Esophagus (tissue), 2 donors: ENCODE results near the gene HECTD4. TPM values are rescaled to one million over a fixed set of nuclear protein-coding genes. Genes with fewer than 3 reads are reported as not detected.

Experiments used
- H3K27ac ChIP-seq, 2 donors: one replicate each; pipeline ENCODE4 v1.5.1; 2013; ENCODE audit warnings: low read depth in 2 of 2, mild to moderate bottlenecking in 2 of 2, inconsistent platforms in 1 of 2, low read length in 1 of 2, moderate library complexity in 1 of 2
- H3K27me3 ChIP-seq, 2 donors: one replicate each; pipeline ENCODE4 v1.6.1; 2013; ENCODE audit warnings: low read length in 2 of 2, control low read depth in 1 of 2, mild to moderate bottlenecking in 1 of 2; ENCODE audit not compliant: insufficient read depth in 2 of 2, control insufficient read depth in 1 of 2
- H3K36me3 ChIP-seq, 2 donors: one replicate each; pipeline ENCODE4 v1.6.1; 2013; ENCODE audit warnings: low read length in 1 of 2; ENCODE audit not compliant: control insufficient read depth in 2 of 2, insufficient read depth in 2 of 2
- H3K4me1 ChIP-seq, 2 donors: one replicate each; pipeline ENCODE4 v1.6.1; 2013; ENCODE audit warnings: low read length in 1 of 2; ENCODE audit not compliant: control insufficient read depth in 2 of 2, insufficient read depth in 2 of 2
- H3K4me3 ChIP-seq, 2 donors: one replicate each; pipeline ENCODE4 v1.5.1; 2013; ENCODE audit warnings: low read length in 2 of 2, mild to moderate bottlenecking in 2 of 2, low read depth in 1 of 2, moderate library complexity in 1 of 2
- H3K9me3 ChIP-seq, 2 donors: one replicate each; pipeline ENCODE4 v1.6.1; 2013; ENCODE audit warnings: mild to moderate bottlenecking in 2 of 2, low read depth in 1 of 2, low read length in 1 of 2, moderate library complexity in 1 of 2; ENCODE audit not compliant: control insufficient read depth in 2 of 2, insufficient read depth in 1 of 2
- WGBS, 2 donors: extraction: QIAGEN DNeasy Blood & Tissue Kit; methylation state at CpG; one replicate each; pipeline ENCODE4 v1.1.7; 2013; 5-methylcytosine and 5-hydroxymethylcytosine counted together
- polyA plus RNA-seq, 2 donors: library from polyadenylated mRNA; stranded (reverse); fragments of 200-250 nt; gene quantifications; one replicate each; pipeline ENCODE4 v1.2.3, GENCODE V29; 2013
- donor health status: healthy with polysubstance abuse.
- donor health status: Bipolar disorder and iron deficiency.

Gene HECTD4
- polyA plus RNA-seq, 2 donors = 10.7 to 29.0 TPM

GRCh38 chr12:112380663-112381405, 1.4 kb downstream of the HECTD4 start:
- H3K4me1 ChIP-seq = peaks cover 0 to 6% of the 10 kb centered on the region in 2 donors
- no peaks in the 10 kb centered on the region for H3K9me3 ChIP-seq
- H3K27me3 ChIP-seq = no peaks in the 10 kb centered on the region
- H3K27ac ChIP-seq = no peak overlapping the region
- WGBS, 2 donors = 35 to 51% methylated on average over 34 of the region's 34 CpGs
- H3K4me3 ChIP-seq = peak overlapping the region; percentile 94 to 97
- no peaks in the 10 kb centered on the region for H3K36me3 ChIP-seq

- Histone ChIP-seq H3K4me3 (no peak overlapping the region), H3K27ac (no peak overlapping the region), H3K4me1 (no peaks in the 10 kb centered on the region), H3K36me3 (no peaks in the 10 kb centered on the region), H3K27me3 (no peaks in the 10 kb centered on the region), H3K9me3 (no peaks in the 10 kb centered on the region)
- WGBS, 2 donors = 56 to 63% methylated on average over 5 of the region's 5 CpGs
Observed at GRCh38 chr12:112375105-112375504, 7.1 kb downstream of the HECTD4 start.

GRCh38 chr12:112374166-112374740, 8.0 kb downstream of the HECTD4 start:
- H3K4me3 ChIP-seq = no peak overlapping the region
- no peaks in the 10 kb centered on the region for H3K4me1 ChIP-seq
- 84 to 94% methylated on average over 3 of the region's 3 CpGs for WGBS, 2 donors
- H3K36me3 ChIP-seq = no peaks in the 10 kb centered on the region
- H3K27ac ChIP-seq = no peak overlapping the region
- no peaks in the 10 kb centered on the region for H3K27me3 ChIP-seq
- no peaks in the 10 kb centered on the region for H3K9me3 ChIP-seq

GRCh38 chr12:112370868-112371510, 11.2 kb downstream of the HECTD4 start:
- Histone ChIP-seq H3K27me3 (no peaks in the 10 kb centered on the region), H3K4me1 (no peaks in the 10 kb centered on the region), H3K36me3 (no peaks in the 10 kb centered on the region), H3K27ac (no peak overlapping the region), H3K4me3 (no peak overlapping the region), H3K9me3 (no peaks in the 10 kb centered on the region)
- WGBS, 2 donors = 68 to 72% methylated on average over 8 of the region's 8 CpGs

- Histone ChIP-seq H3K4me3 (no peak overlapping the region), H3K27ac (no peak overlapping the region), H3K27me3 (no peaks in the 10 kb centered on the region), H3K36me3 (no peaks in the 10 kb centered on the region), H3K9me3 (no peaks in the 10 kb centered on the region), H3K4me1 (no peaks in the 10 kb centered on the region)
- 18 to 29% methylated on average over 1 of the region's 1 CpG for WGBS, 2 donors
Observed at GRCh38 chr12:112370199-112370598, 12.0 kb downstream of the HECTD4 start.

GRCh38 chr12:112368856-112369255, 13.4 kb downstream of the HECTD4 start:
- H3K36me3 ChIP-seq = no peaks in the 10 kb centered on the region
- no peak overlapping the region for H3K4me3 ChIP-seq
- H3K9me3 ChIP-seq = no peaks in the 10 kb centered on the region
- H3K27me3 ChIP-seq = no peaks in the 10 kb centered on the region
- H3K27ac ChIP-seq = no peak overlapping the region
- H3K4me1 ChIP-seq = no peaks in the 10 kb centered on the region
- 65 to 70% methylated on average over 6 of the region's 6 CpGs for WGBS, 2 donors

GRCh38 chr12:112367965-112368364, 14.3 kb downstream of the HECTD4 start:
- Histone ChIP-seq H3K27ac (no peak overlapping the region), H3K4me3 (no peak overlapping the region), H3K36me3 (no peaks in the 10 kb centered on the region), H3K9me3 (no peaks in the 10 kb centered on the region), H3K4me1 (no peaks in the 10 kb centered on the region), H3K27me3 (no peaks in the 10 kb centered on the region)
- WGBS, 2 donors = 83% methylated on average over 3 of the region's 3 CpGs

GRCh38 chr12:112362310-112362709, 19.9 kb downstream of the HECTD4 start:
- WGBS, 2 donors = 97 to 100% methylated on average over 3 of the region's 3 CpGs
- H3K4me1 ChIP-seq = no peaks in the 10 kb centered on the region
- no peak overlapping the region for H3K4me3 ChIP-seq
- H3K27me3 ChIP-seq = no peaks in the 10 kb centered on the region
- H3K9me3 ChIP-seq = no peaks in the 10 kb centered on the region
- no peak overlapping the region for H3K27ac ChIP-seq
- no peaks in the 10 kb centered on the region for H3K36me3 ChIP-seq

- 90 to 94% methylated on average over 4 of the region's 4 CpGs for WGBS, 2 donors
- H3K4me3 ChIP-seq = no peak overlapping the region
Observed at GRCh38 chr12:112361271-112361670, 21.0 kb downstream of the HECTD4 start.

More at GRCh38 chr12:112361271-112361670, 21.0 kb downstream of the HECTD4 start:
- no peaks in the 10 kb centered on the region for H3K36me3 ChIP-seq
- H3K27me3 ChIP-seq = no peaks in the 10 kb centered on the region
- no peaks in the 10 kb centered on the region for H3K4me1 ChIP-seq
- no peaks in the 10 kb centered on the region for H3K9me3 ChIP-seq
- H3K27ac ChIP-seq = no peak overlapping the region
